ENCODE measurements around the gene FAM3C.
"Not testable (repeated sequence)": the region's sequence is repeated elsewhere in the genome, so short reads cannot be mapped to it uniquely, and the experiment has no call there.

The FAM3C gene

GRCh38 chr7:121395961-121396757 is at the start of gene FAM3C:
Gene FAM3C, minus strand, starts transcription at chr7:121396308. Its CDS starts 13,339 bp downstream, at chr7:121382969.
- H3K4me3 ChIP-seq: peak within 1 kb of the TSS; percentile 83 to 90
- peaks cover 0 to 18% (median 10%) of the 10 kb centered on the region in 4 donors for H3K4me1 ChIP-seq
- H3K36me3 ChIP-seq: no peaks in the 10 kb centered on the region
- H3K9me3 ChIP-seq: no peaks in the 10 kb centered on the region
- H3K27me3 ChIP-seq: no peaks in the 10 kb centered on the region
- DNase-seq: peak; percentile 84 to 95
- intact Hi-C loops (cut with DNase I; ENCODE audit: low total_unique reads): no loop called here
- peak; percentile 94 to 98 for TF ChIP-seq CTCF (IDR thresholded peaks at IDR 0.05)
- peak within 1 kb of the TSS; percentile 83 to 86 for H3K27ac ChIP-seq

DNA sequence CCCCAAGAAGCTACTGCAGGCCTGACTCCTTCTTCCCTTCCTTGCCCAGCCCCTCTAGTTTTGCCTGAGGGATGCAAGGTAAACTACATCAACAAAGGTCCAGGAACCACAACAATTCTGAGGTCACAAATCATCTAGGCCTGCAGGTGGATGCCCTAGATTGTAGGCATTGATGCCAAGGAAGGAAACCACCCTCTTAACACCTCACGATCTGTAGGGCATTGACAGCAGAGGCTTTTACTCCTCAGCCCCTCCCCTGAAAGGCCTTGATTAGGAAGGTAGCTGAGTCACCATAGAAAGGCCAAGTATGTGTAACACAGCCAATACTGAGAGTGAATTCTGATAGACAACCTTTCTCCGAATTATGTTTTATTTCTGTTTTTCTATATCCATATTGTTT is 46.7 kb upstream of the FAM3C start:
- DNase-seq: no peak
- Histone ChIP-seq H3K4me1 (peaks cover 0 to 19% (median 3%) of the 10 kb centered on the region in 4 donors), H3K27ac (no peak overlapping the region), H3K27me3 (no peaks in the 10 kb centered on the region), H3K36me3 (no peaks in the 10 kb centered on the region), H3K9me3 (no peaks in the 10 kb centered on the region), H3K4me3 (no peak overlapping the region)
- intact Hi-C loops (cut with DNase I; ENCODE audit: low total_unique reads): no loop called here
- no peak for TF ChIP-seq CTCF (IDR thresholded peaks at IDR 0.05)

DNA sequence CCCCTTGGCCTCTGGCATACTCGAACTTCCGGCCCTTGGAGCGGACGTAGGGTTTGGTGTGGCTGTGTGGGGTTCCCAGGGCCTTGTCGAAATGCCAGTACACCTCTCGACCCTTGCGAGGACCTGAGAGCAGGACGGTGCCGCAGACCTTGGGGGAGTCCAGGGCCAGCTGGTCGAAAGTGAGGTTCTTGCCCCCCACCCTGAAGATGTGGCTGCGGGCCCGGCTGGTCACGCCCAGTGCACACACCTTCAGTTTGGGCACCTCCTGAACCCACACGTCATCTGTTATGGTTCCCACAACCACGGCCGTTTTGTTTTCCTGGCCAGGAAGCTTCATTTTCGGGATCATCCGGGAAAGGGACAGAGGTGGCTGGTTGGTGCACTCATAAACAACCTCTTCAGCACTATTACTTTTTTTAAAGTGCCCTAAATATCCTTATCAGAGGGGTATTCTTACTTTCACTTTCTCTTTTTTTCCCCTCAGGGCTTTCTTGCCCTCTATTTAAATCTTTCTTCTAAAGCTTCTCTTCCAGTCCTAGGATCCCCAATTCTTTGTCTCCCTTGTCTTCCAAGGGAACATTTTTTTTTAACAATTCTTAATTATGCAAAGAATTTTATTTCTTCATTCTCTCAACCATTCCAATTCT is 44.9 kb upstream of the FAM3C start:
- H3K36me3 ChIP-seq: no peaks in the 10 kb centered on the region
- H3K27ac ChIP-seq: no peak overlapping the region

GRCh38 chr7:121438043-121438955 is 42.2 kb upstream of the FAM3C start:
- intact Hi-C loops (cut with DNase I; ENCODE audit: low total_unique reads); H3K36me3 ChIP-seq; H3K27me3 ChIP-seq; H3K9me3 ChIP-seq: not testable (repeated sequence)
- peak; percentile 73 to 81 for DNase-seq
- Histone ChIP-seq H3K4me1 (peaks cover 0 to 13% (median 3%) of the 10 kb centered on the region in 4 donors), H3K4me3 (peak overlapping the region; percentile 11 to 24), H3K27ac (peak overlapping the region in 1 of 2 donors; percentile 9)

More for the DNA sequence above, 44.9 kb upstream of the FAM3C start:
- H3K27me3 ChIP-seq: no peaks in the 10 kb centered on the region
- no peak for TF ChIP-seq CTCF (IDR thresholded peaks at IDR 0.05)
- H3K4me1 ChIP-seq: peaks cover 0 to 13% (median 3%) of the 10 kb centered on the region in 4 donors
- no peak for DNase-seq
- H3K4me3 ChIP-seq: no peak overlapping the region
- intact Hi-C loops (cut with DNase I; ENCODE audit: low total_unique reads): no loop called here
- H3K9me3 ChIP-seq: no peaks in the 10 kb centered on the region

- Histone ChIP-seq H3K27ac (no peak overlapping the region), H3K36me3 (no peaks in the 10 kb centered on the region), H3K4me3 (no peak overlapping the region), H3K4me1 (peaks cover 0 to 13% (median 3%) of the 10 kb centered on the region in 4 donors), H3K27me3 (no peaks in the 10 kb centered on the region), H3K9me3 (no peaks in the 10 kb centered on the region)
- no peak for DNase-seq
- TF ChIP-seq CTCF (IDR thresholded peaks at IDR 0.05): no peak
- intact Hi-C loops (cut with DNase I; ENCODE audit: low total_unique reads): no loop called here
These were observed 41.4 kb upstream of the FAM3C start for GRCh38 chr7:121437470-121437869.

Measured in tibial artery (tissue), 4 donors.